NCI-H2196 treated with DMSO at 0.1 percent for 48 hours (cell line): ENCODE measurements around the gene ANGPTL3.
"Not testable (repeated sequence)": the region's sequence is repeated elsewhere in the genome, so short reads cannot be mapped to it uniquely, and the experiment has no call there.

ENCODE experiments used
- DNase-seq: peaks from one replicate; lab custom pipeline; 2025; ENCODE audit not compliant: unreplicated experiment; lab: John Stamatoyannopoulos, UW

Gene ANGPTL3

GRCh38 chr1:62597281-62597680 is at the start of gene ANGPTL3:
TSS of gene ANGPTL3 (plus strand) at chr1:62597520. CDS start at chr1:62597567, 47 bp downstream.
- no peak for DNase-seq

GRCh38 chr1:62561306-62561705 is 36.0 kb upstream of the ANGPTL3 start:
- DNase-seq: no peak

GRCh38 chr1:62567182-62567581 is 30.1 kb upstream of the ANGPTL3 start:
- not testable (repeated sequence) for DNase-seq

- DNase-seq: not testable (repeated sequence)
Measured at GRCh38 chr1:62567926-62568325, 29.4 kb upstream of the ANGPTL3 start.

GRCh38 chr1:62571517-62571916 is 25.8 kb upstream of the ANGPTL3 start:
- not testable (repeated sequence) for DNase-seq

GRCh38 chr1:62572476-62572875 is 24.8 kb upstream of the ANGPTL3 start:
- DNase-seq: no peak

GRCh38 chr1:62573675-62574074 is 23.6 kb upstream of the ANGPTL3 start:
- DNase-seq: no peak

GRCh38 chr1:62585469-62586155 is 11.7 kb upstream of the ANGPTL3 start:
- no peak for DNase-seq

GRCh38 chr1:62588000-62588399 is 9.3 kb upstream of the ANGPTL3 start:
- DNase-seq: no peak

GRCh38 chr1:62589321-62589720 is 8.0 kb upstream of the ANGPTL3 start:
- no peak for DNase-seq

GRCh38 chr1:62590255-62590969 is 6.9 kb upstream of the ANGPTL3 start:
- no peak for DNase-seq

GRCh38 chr1:62590970-62591368 is 6.4 kb upstream of the ANGPTL3 start:
- DNase-seq: no peak

GRCh38 chr1:62593825-62594394 is 3.4 kb upstream of the ANGPTL3 start:
- DNase-seq: no peak

- DNase-seq: no peak
Measured at GRCh38 chr1:62595647-62596046, 1.7 kb upstream of the ANGPTL3 start.

GRCh38 chr1:62599044-62599443 is 1.7 kb downstream of the ANGPTL3 start:
- DNase-seq: no peak

- DNase-seq: no peak
Measured at GRCh38 chr1:62601457-62601856, 4.1 kb downstream of the ANGPTL3 start.

GRCh38 chr1:62608905-62609304 is 11.6 kb downstream of the ANGPTL3 start:
- no peak for DNase-seq

- DNase-seq: not testable (repeated sequence)
Measured at GRCh38 chr1:62610588-62610987, 13.3 kb downstream of the ANGPTL3 start.

- no peak for DNase-seq
Measured at GRCh38 chr1:62612770-62613169, 15.4 kb downstream of the ANGPTL3 start.

- DNase-seq: no peak
Measured at GRCh38 chr1:62613325-62613727, 16.0 kb downstream of the ANGPTL3 start.

GRCh38 chr1:62613890-62614289 is 16.6 kb downstream of the ANGPTL3 start:
- no peak for DNase-seq

- DNase-seq: peak; percentile 1
Measured at GRCh38 chr1:62621907-62622306, 24.6 kb downstream of the ANGPTL3 start.
